ENCODE measurements around the gene TMEM51. TPM values are rescaled to one million over a fixed set of nuclear protein-coding genes. Genes with fewer than 3 reads are reported as not detected.
"Not testable (repeated sequence)": the region's sequence is repeated elsewhere in the genome, so short reads cannot be mapped to it uniquely, and the experiment has no call there.

The TMEM51 gene
- total RNA-seq, 2 experiments from 2014 or later = not detected

- Mint-ChIP-seq H3K36me3 (ENCODE audit: low read depth) (no peaks in the 10 kb centered on the region), H3K4me3 (no peak overlapping the region), H3K9me3 (no peaks in the 10 kb centered on the region), H3K27ac (no peak overlapping the region), H3K27me3 (peaks cover 16% of the 10 kb centered on the region), H3K4me1 (ENCODE audit: low read depth) (no peaks in the 10 kb centered on the region)
- DNase-seq = no peak
- intact Hi-C loops (cut with micrococcal nuclease) = no loop called here
- ChIA-PET POLR2A (interaction anchor here (0.8 to 1.4 kb wide), 2 partner anchors 26 to 142 kb away, joined by 3 to 4 read pairs; no protein-coding TSS in a partner anchor), CTCF (interaction anchor here (1.2 to 7.7 kb wide), 5 partner anchors 10 to 173 kb away, joined by 3 to 118 read pairs (median 18); partner anchors contain the start of gene TMEM51)
- ATAC-seq = no peak
- TF ChIP-seq CTCF (IDR thresholded peaks at IDR 0.05) = no peak
Measured at GRCh38 chr1:15130607-15131006, 22.9 kb upstream of the TMEM51 start.

GRCh38 chr1:15132965-15133364 lies 20.6 kb upstream of the TMEM51 start:
- no peak for ATAC-seq
- CTCF ChIA-PET = interaction anchor here (1.2 to 7.7 kb wide), 2 partner anchors 139 kb away, joined by 3 to 118 read pairs; no protein-coding TSS in a partner anchor
- Mint-ChIP-seq H3K27me3 (peaks cover 32% of the 10 kb centered on the region), H3K27ac (no peak overlapping the region), H3K9me3 (no peaks in the 10 kb centered on the region), H3K4me1 (ENCODE audit: low read depth) (no peaks in the 10 kb centered on the region), H3K36me3 (ENCODE audit: low read depth) (no peaks in the 10 kb centered on the region), H3K4me3 (no peak overlapping the region)
- TF ChIP-seq CTCF (IDR thresholded peaks at IDR 0.05) = no peak
- no peak for DNase-seq
- intact Hi-C loops (cut with micrococcal nuclease) = no loop called here
- POLR2A ChIA-PET = interaction anchor here (0.5 kb wide), 1 partner anchor 80 kb away, joined by 3 read pairs; no protein-coding TSS in a partner anchor

- ATAC-seq (no peak), DNase-seq (no peak)
- intact Hi-C loops (cut with micrococcal nuclease) = no loop called here
- Mint-ChIP-seq H3K27ac (no peak overlapping the region), H3K27me3 (peaks cover 37% of the 10 kb centered on the region), H3K4me1 (ENCODE audit: low read depth) (no peaks in the 10 kb centered on the region), H3K9me3 (no peaks in the 10 kb centered on the region), H3K36me3 (ENCODE audit: low read depth) (no peaks in the 10 kb centered on the region), H3K4me3 (no peak overlapping the region)
- POLR2A ChIA-PET = interaction anchor here (0.6 kb wide), 1 partner anchor 9 kb away, joined by 3 read pairs; no protein-coding TSS in a partner anchor
- no peak for TF ChIP-seq CTCF (IDR thresholded peaks at IDR 0.05)
- CTCF ChIA-PET = interaction anchor here (1.2 kb wide), 1 partner anchor 138 kb away, joined by 3 read pairs; no protein-coding TSS in a partner anchor
Measured at GRCh38 chr1:15134285-15134684, 19.3 kb upstream of the TMEM51 start.

GRCh38 chr1:15135604-15136003 lies 17.9 kb upstream of the TMEM51 start:
- H3K27ac Mint-ChIP-seq; POLR2A ChIA-PET; ATAC-seq; intact Hi-C loops (cut with micrococcal nuclease); H3K9me3 Mint-ChIP-seq; H3K4me1 Mint-ChIP-seq (ENCODE audit: low read depth); H3K36me3 Mint-ChIP-seq (ENCODE audit: low read depth); H3K4me3 Mint-ChIP-seq; DNase-seq: not testable (repeated sequence)
- H3K27me3 Mint-ChIP-seq = peaks cover 41% of the 10 kb centered on the region
- CTCF ChIA-PET = interaction anchor here (2.3 kb wide), 1 partner anchor 169 kb away, joined by 8 read pairs; no protein-coding TSS in a partner anchor

- intact Hi-C loops (cut with micrococcal nuclease) = no loop called here
- H3K36me3 Mint-ChIP-seq (ENCODE audit: low read depth) = no peaks in the 10 kb centered on the region
- DNase-seq (no peak), ATAC-seq (no peak)
- H3K27me3 Mint-ChIP-seq = peaks cover 58% of the 10 kb centered on the region
- ChIA-PET POLR2A (interaction anchor here (1.5 kb wide), 1 partner anchor 9 kb away, joined by 3 read pairs; no protein-coding TSS in a partner anchor), CTCF (interaction anchor here (1.3 to 2.3 kb wide), 4 partner anchors 10 to 166 kb away, joined by 3 to 9 read pairs (median 7); no protein-coding TSS in a partner anchor)
- TF ChIP-seq CTCF (IDR thresholded peaks at IDR 0.05) = no peak
- no peaks in the 10 kb centered on the region for H3K9me3 Mint-ChIP-seq
- no peak overlapping the region for H3K4me3 Mint-ChIP-seq
- no peak overlapping the region for H3K27ac Mint-ChIP-seq
- peaks cover 5% of the 10 kb centered on the region for H3K4me1 Mint-ChIP-seq (ENCODE audit: low read depth)
Measured at GRCh38 chr1:15137809-15138208, 15.7 kb upstream of the TMEM51 start.
